ENCODE data around the gene SUSD1. TPM values are rescaled to one million over a fixed set of nuclear protein-coding genes. Genes with fewer than 3 reads are reported as not detected.

SUSD1 gene
- total RNA-seq, 1 donor from 2014 or later, result 15.7 TPM

- H3K9me3 Mint-ChIP-seq, result no peaks in the 10 kb centered on the region
- ChIA-PET POLR2A (interaction anchor here (0.5 to 2.4 kb wide), 4 partner anchors 12 to 154 kb away, joined by 3 to 10 read pairs (median 4); no protein-coding TSS in a partner anchor), CTCF (interaction anchor here (0.7 kb wide), 1 partner anchor 644 kb away, joined by 3 read pairs; no protein-coding TSS in a partner anchor)
- DNase-seq (no peak), ATAC-seq (ENCODE audit: low read depth) (no peak)
- H3K27me3 Mint-ChIP-seq, result no peaks in the 10 kb centered on the region
- TF ChIP-seq CTCF (IDR thresholded peaks at IDR 0.05), result no peak
- intact Hi-C loops (cut with micrococcal nuclease), result loop anchor here (2.0 to 5.0 kb wide), 3 partner anchors 34 to 157 kb away; partner anchors contain the start of gene PTBP3
- peaks cover 43% of the 10 kb centered on the region for H3K4me1 Mint-ChIP-seq
- H3K4me3 Mint-ChIP-seq, result peak overlapping the region; percentile 81
- H3K36me3 Mint-ChIP-seq (ENCODE audit: low read depth), result no peaks in the 10 kb centered on the region
- H3K27ac Mint-ChIP-seq, result peak overlapping the region; percentile 32
Observed at GRCh38 chr9:112175796-112176315, 759 bp upstream of the SUSD1 start.

GRCh38 chr9:112174222-112174964 is 704 bp downstream of the SUSD1 start:
- ATAC-seq (ENCODE audit: low read depth), result peak; percentile 87
- Mint-ChIP-seq H3K4me1 (peaks cover 39% of the 10 kb centered on the region), H3K27ac (peak overlapping the region; percentile 63), H3K9me3 (no peaks in the 10 kb centered on the region), H3K36me3 (ENCODE audit: low read depth) (peaks cover 2% of the 10 kb centered on the region), H3K27me3 (no peaks in the 10 kb centered on the region), H3K4me3 (peak overlapping the region; percentile 85)
- DNase-seq, result peak; percentile 62
- CTCF ChIA-PET, result interaction anchor here (1.1 to 1.6 kb wide), 2 partner anchors 13 to 250 kb away, joined by 3 to 5 read pairs; no protein-coding TSS in a partner anchor
- TF ChIP-seq CTCF (IDR thresholded peaks at IDR 0.05), result no peak
- intact Hi-C loops (cut with micrococcal nuclease), result loop anchor here (1.0 to 5.0 kb wide), 3 partner anchors 12 to 158 kb away; partner anchors contain the start of gene PTBP3
- POLR2A ChIA-PET, result interaction anchor here (0.5 to 2.4 kb wide), 3 partner anchors 12 to 100 kb away, joined by 3 to 10 read pairs (median 4); no protein-coding TSS in a partner anchor

GRCh38 chr9:112173489-112174221 is 1.4 kb downstream of the SUSD1 start:
- intact Hi-C loops (cut with micrococcal nuclease), result loop anchor here (1.0 to 5.0 kb wide), 3 partner anchors 11 to 159 kb away; partner anchors contain the start of gene PTBP3

GRCh38 chr9:112170968-112171367 is 4.1 kb downstream of the SUSD1 start:
- ATAC-seq (ENCODE audit: low read depth) (no peak), DNase-seq (no peak)
- intact Hi-C loops (cut with micrococcal nuclease), result loop anchor here (5.0 kb wide), 1 partner anchor 46 kb away; no protein-coding TSS in a partner anchor
- no peaks in the 10 kb centered on the region for H3K27me3 Mint-ChIP-seq
- H3K4me3 Mint-ChIP-seq, result no peak overlapping the region
- POLR2A ChIA-PET, result interaction anchor here (0.7 kb wide), 1 partner anchor 136 kb away, joined by 3 read pairs; no protein-coding TSS in a partner anchor
- no peaks in the 10 kb centered on the region for H3K9me3 Mint-ChIP-seq
- no peak overlapping the region for H3K27ac Mint-ChIP-seq
- peaks cover 2% of the 10 kb centered on the region for H3K36me3 Mint-ChIP-seq (ENCODE audit: low read depth)
- CTCF ChIA-PET, result no interaction called here
- TF ChIP-seq CTCF (IDR thresholded peaks at IDR 0.05), result no peak
- H3K4me1 Mint-ChIP-seq, result peaks cover 50% of the 10 kb centered on the region

More at GRCh38 chr9:112173489-112174221, 1.4 kb downstream of the SUSD1 start:
- TF ChIP-seq CTCF (IDR thresholded peaks at IDR 0.05), result no peak
- Mint-ChIP-seq H3K27me3 (no peaks in the 10 kb centered on the region), H3K27ac (peak overlapping the region; percentile 63), H3K4me1 (peaks cover 46% of the 10 kb centered on the region), H3K36me3 (ENCODE audit: low read depth) (peaks cover 2% of the 10 kb centered on the region), H3K4me3 (peak overlapping the region; percentile 85), H3K9me3 (no peaks in the 10 kb centered on the region)
- CTCF ChIA-PET, result interaction anchor here (1.1 to 1.6 kb wide), 2 partner anchors 14 to 251 kb away, joined by 3 to 5 read pairs; no protein-coding TSS in a partner anchor
- no peak for ATAC-seq (ENCODE audit: low read depth)
- POLR2A ChIA-PET, result interaction anchor here (1.0 to 2.4 kb wide), 2 partner anchors 11 to 99 kb away, joined by 4 to 10 read pairs; no protein-coding TSS in a partner anchor
- no peak for DNase-seq

Measured in activated B cell treated with CpG ODN at 0.5 μM for 24 hours (primary cell).